ENCODE results near the gene RPS16.

RPS16 gene

GRCh38 chr19:39400061-39400460 lies 35.7 kb downstream of the RPS16 start:
- no peak for TF ChIP-seq CTCF (IDR thresholded peaks at IDR 0.05; ENCODE audit: insufficient read depth, low read depth, low read length, missing control alignments)
- no peak for DNase-seq (ENCODE audit: low read depth)
- no peak overlapping the region for H3K4me3 ChIP-seq (ENCODE audit: low read depth, low read length)

GRCh38 chr19:39399668-39400050 lies 36.1 kb downstream of the RPS16 start:
- TF ChIP-seq CTCF (IDR thresholded peaks at IDR 0.05; ENCODE audit: insufficient read depth, low read depth, low read length, missing control alignments): no peak
- DNase-seq (ENCODE audit: low read depth): no peak
- H3K4me3 ChIP-seq (ENCODE audit: low read depth, low read length): no peak overlapping the region

GRCh38 chr19:39398297-39398864 lies 37.4 kb downstream of the RPS16 start:
- H3K4me3 ChIP-seq (ENCODE audit: low read depth, low read length): peak overlapping the region; percentile 50
- peak; percentile 84 for DNase-seq (ENCODE audit: low read depth)
- no peak for TF ChIP-seq CTCF (IDR thresholded peaks at IDR 0.05; ENCODE audit: insufficient read depth, low read depth, low read length, missing control alignments)

GRCh38 chr19:39397360-39398296 lies 38.1 kb downstream of the RPS16 start:
- peak overlapping the region; percentile 50 for H3K4me3 ChIP-seq (ENCODE audit: low read depth, low read length)
- peak; percentile 95 for DNase-seq (ENCODE audit: low read depth)
- peak; percentile 99 for TF ChIP-seq CTCF (IDR thresholded peaks at IDR 0.05; ENCODE audit: insufficient read depth, low read depth, low read length, missing control alignments)

- TF ChIP-seq CTCF (IDR thresholded peaks at IDR 0.05; ENCODE audit: insufficient read depth, low read depth, low read length, missing control alignments): peak; percentile 13
- peak; percentile 100 for DNase-seq (ENCODE audit: low read depth)
- H3K4me3 ChIP-seq (ENCODE audit: low read depth, low read length): peak within 1 kb of the TSS; percentile 89
Measured at GRCh38 chr19:39390751-39391437, 44.9 kb downstream of the RPS16 start, which contains the start of the genes MED29 and PAF1. Gene MED29, plus strand, starts transcription at chr19:39391378. Its CDS starts 45 bp downstream, at chr19:39391423. Gene PAF1, minus strand, starts transcription at chr19:39391106. Its CDS starts 242 bp downstream, at chr19:39390864.

GRCh38 chr19:39390451-39390750 lies 45.3 kb downstream of the RPS16 start:
- H3K4me3 ChIP-seq (ENCODE audit: low read depth, low read length): peak overlapping the region; percentile 89
- no peak for TF ChIP-seq CTCF (IDR thresholded peaks at IDR 0.05; ENCODE audit: insufficient read depth, low read depth, low read length, missing control alignments)
- no peak for DNase-seq (ENCODE audit: low read depth)
